Fibroblast of lung (primary cell): ENCODE data around the gene NME7. TPM values are rescaled to one million over a fixed set of nuclear protein-coding genes. Genes with fewer than 3 reads are reported as not detected.

Source experiments
- DNase-seq, 2 donors: peaks; one replicate each; pipeline versions ENCODE4 v3.0.0 to v3.0.0-alpha.2; 2010; ENCODE audit warnings: low read depth in 2 of 2
- H2AFZ ChIP-seq: 2 replicates; pipeline ENCODE4 v1.5.1; 2012; ENCODE audit warnings: low read length, control low read depth, inconsistent platforms
- H3K27ac ChIP-seq: 2 replicates; pipeline ENCODE4 v1.5.1; 2011; ENCODE audit warnings: low read length, control low read depth; ENCODE audit not compliant: insufficient read depth
- H3K27me3 ChIP-seq: 2 replicates; pipeline ENCODE4 v1.5.1; 2011; ENCODE audit warnings: mild to moderate bottlenecking, low read length; ENCODE audit not compliant: control insufficient read depth, insufficient read depth
- H3K36me3 ChIP-seq: 2 replicates; pipeline ENCODE4 v1.5.1; 2011; ENCODE audit warnings: low read length; ENCODE audit not compliant: control insufficient read depth, insufficient read depth
- H3K4me1 ChIP-seq: 2 replicates; pipeline ENCODE4 v1.5.1; 2011; ENCODE audit warnings: low read length; ENCODE audit not compliant: control insufficient read depth, insufficient read depth; ENCODE audit errors: extremely low read depth
- H3K4me2 ChIP-seq: 2 replicates; pipeline ENCODE4 v1.5.1; 2011; ENCODE audit warnings: low read length, control low read depth; ENCODE audit not compliant: insufficient read depth; ENCODE audit errors: extremely low read depth
- H3K4me3 ChIP-seq, 4 experiments: fragments of 200-600 bp in 1 of 4; sonication (generic) in 1 of 4; replicated peaks in 1 of 4; 2 replicates each; pipeline ENCODE4 v1.5.1; 2011 to 2016; ENCODE audit warnings: low read length in 4 of 4, low read depth in 3 of 4, mild to moderate bottlenecking in 3 of 4, control low read depth in 2 of 4, inconsistent platforms in 1 of 4, mixed read lengths in 1 of 4; ENCODE audit not compliant: insufficient read depth in 1 of 4; ENCODE audit errors: control extremely low read depth in 1 of 4
- H3K79me2 ChIP-seq: 2 replicates; pipeline ENCODE4 v1.5.1; 2012; ENCODE audit warnings: mild to moderate bottlenecking, low read length, inconsistent platforms; ENCODE audit not compliant: control insufficient read depth, insufficient read depth
- H3K9ac ChIP-seq: 2 replicates; pipeline ENCODE4 v1.5.1; 2011; ENCODE audit warnings: mild to moderate bottlenecking, low read length, control low read depth; ENCODE audit not compliant: insufficient read depth
- H3K9me3 ChIP-seq: 2 replicates; pipeline ENCODE4 v1.5.1; 2012; ENCODE audit warnings: low read depth, low read length; ENCODE audit not compliant: control insufficient read depth, insufficient read depth
- H4K20me1 ChIP-seq: 2 replicates; pipeline ENCODE4 v1.5.1; 2011; ENCODE audit warnings: low read length; ENCODE audit not compliant: control insufficient read depth, insufficient read depth; ENCODE audit errors: extremely low read depth
- CTCF ChIP-seq, 2 donors: IDR thresholded peaks in 1 of 2; conservative IDR thresholded peaks in 1 of 2; 1 replicate in 1 of 2; 2 replicates in 1 of 2; pipeline ENCODE4 v1.5.1; 2011 to 2012; ENCODE audit warnings: low read length in 2 of 2, control low read depth in 1 of 2, inconsistent platforms in 1 of 2, low read depth in 1 of 2, mild to moderate bottlenecking in 1 of 2
- EZH2 ChIP-seq: IDR thresholded peaks from 2 replicates; pipeline ENCODE4 v1.5.1; 2012; ENCODE audit warnings: low read length, control low read depth, mild to moderate bottlenecking; ENCODE audit errors: missing control alignments
- polyA plus RNA-seq, 2 donors: library from polyadenylated mRNA; depleted of rRNA in 1 of 2; stranded (reverse) in 1 of 2; unstranded in 1 of 2; fragments of >200 nt; gene quantifications; 2 replicates each; pipeline ENCODE4 v1.2.1, GENCODE V29; 2011 to 2012; ENCODE audit warnings: missing spikeins in 1 of 2
- total RNA-seq: library from RNA; depleted of rRNA; stranded (reverse); fragments of >200 nt; gene quantifications from 2 replicates; pipeline ENCODE4 v1.2.1, GENCODE V29; 2014

The NME7 gene
- total and polyA plus RNA-seq, 2 donors (not counting 1 experiment from before 2014, with no cell fraction given): 21.0 to 30.8 TPM

DNA sequence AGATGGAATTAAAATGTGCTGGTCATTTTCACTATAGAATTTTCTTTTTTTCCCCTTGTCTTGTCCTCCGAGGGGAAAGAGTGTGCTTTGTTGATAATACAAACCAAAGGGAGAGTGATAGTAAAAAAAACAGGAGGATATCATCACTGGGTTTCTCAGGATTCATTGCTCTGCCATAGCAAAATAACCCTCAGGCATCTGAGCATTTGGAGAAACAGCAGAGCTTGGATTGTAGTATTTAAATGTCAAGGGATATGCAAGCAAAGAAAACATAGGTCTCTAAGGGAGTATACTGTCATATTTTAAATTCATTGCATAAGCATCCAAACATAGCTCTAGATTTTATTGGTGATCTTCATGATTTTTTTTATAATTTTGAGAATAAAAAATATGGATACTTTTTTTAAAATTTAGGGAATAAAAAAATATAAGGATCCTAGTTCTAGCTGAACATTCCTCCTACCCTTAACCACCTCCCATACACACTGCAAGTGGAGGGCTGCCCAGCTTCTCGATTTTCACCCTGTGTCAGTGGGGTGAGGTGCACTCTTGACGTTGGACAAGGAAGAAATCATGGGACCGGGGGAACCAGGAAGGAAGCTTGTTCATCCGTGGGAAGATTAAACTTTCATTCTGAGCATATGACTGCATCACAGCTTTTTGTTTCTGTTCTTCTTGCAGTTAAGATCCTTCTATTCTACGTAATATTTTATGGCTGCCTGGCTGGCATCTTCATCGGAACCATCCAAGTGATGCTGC, 256.7 kb downstream of the NME7 start:
- Histone ChIP-seq H3K79me2 (peaks cover 61% of the 10 kb centered on the region), H2AFZ (no peak overlapping the region), H3K4me2 (peak overlapping the region; percentile 97), H4K20me1 (no peaks in the 10 kb centered on the region), H3K4me3 (peak overlapping the region in 1 of 4 experiments; percentile 27), H3K27ac (peak overlapping the region; percentile 94), H3K36me3 (no peaks in the 10 kb centered on the region), H3K27me3 (no peaks in the 10 kb centered on the region), H3K9me3 (no peaks in the 10 kb centered on the region), H3K9ac (no peak overlapping the region), H3K4me1 (peaks cover 31% of the 10 kb centered on the region)
- TF ChIP-seq CTCF (conservative IDR thresholded peaks at IDR 0.05 in 1 of 2, IDR thresholded peaks at IDR 0.05 in 1 of 2; ENCODE audit: low read depth in 1 of 2, low read length in 2 of 2): no peak
- TF ChIP-seq EZH2: no peak
- peak in 1 of 2 donors; percentile 46 for DNase-seq

- no peak for TF ChIP-seq CTCF (conservative IDR thresholded peaks at IDR 0.05 in 1 of 2, IDR thresholded peaks at IDR 0.05 in 1 of 2; ENCODE audit: low read depth in 1 of 2, low read length in 2 of 2)
- no peak for TF ChIP-seq EZH2
- Histone ChIP-seq H3K27me3 (no peaks in the 10 kb centered on the region), H3K9ac (peak overlapping the region; percentile 16), H3K4me1 (peaks cover 30% of the 10 kb centered on the region), H3K36me3 (no peaks in the 10 kb centered on the region), H3K27ac (peak overlapping the region; percentile 94), H3K79me2 (peaks cover 58% of the 10 kb centered on the region), H2AFZ (no peak overlapping the region), H3K9me3 (no peaks in the 10 kb centered on the region), H3K4me2 (peak overlapping the region; percentile 97), H4K20me1 (no peaks in the 10 kb centered on the region), H3K4me3 (peak overlapping the region; percentile 7 to 27 (median 20))
- no peak for DNase-seq
These were observed 257.4 kb downstream of the NME7 start for GRCh38 chr1:169110236-169110635.

DNA sequence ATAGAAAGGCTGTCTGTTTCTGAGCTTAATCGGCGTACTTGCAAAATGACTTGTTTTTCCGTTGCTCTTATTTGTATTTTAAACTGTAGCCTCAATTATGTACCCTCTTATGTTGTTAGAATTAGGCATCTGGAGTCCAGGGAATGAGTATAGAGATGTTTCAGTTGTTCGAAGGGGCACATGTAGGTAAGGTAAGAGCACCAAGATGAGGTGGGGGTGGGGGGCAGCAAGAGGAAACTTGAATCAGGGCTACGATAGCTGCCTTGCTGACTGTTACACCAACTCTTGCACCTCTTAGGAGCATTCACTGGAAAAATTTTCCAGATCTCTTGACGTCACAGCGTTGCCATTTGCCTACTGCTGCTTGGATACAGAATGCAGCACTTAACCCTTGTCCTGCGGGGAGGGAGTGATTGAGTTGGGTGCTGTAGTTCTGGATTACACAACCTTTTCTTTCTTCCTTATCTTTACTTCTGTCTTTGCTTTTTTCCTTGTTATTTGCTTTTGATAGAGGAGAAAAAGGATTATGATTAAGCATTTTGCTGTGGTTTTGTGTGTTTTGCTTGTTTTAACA, 257.9 kb downstream of the NME7 start:
- TF ChIP-seq CTCF (conservative IDR thresholded peaks at IDR 0.05 in 1 of 2, IDR thresholded peaks at IDR 0.05 in 1 of 2; ENCODE audit: low read depth in 1 of 2, low read length in 2 of 2) (no peak), EZH2 (no peak)
- Histone ChIP-seq H3K9ac (peak overlapping the region; percentile 21), H3K4me3 (peak overlapping the region; percentile 7 to 27 (median 20)), H2AFZ (no peak overlapping the region), H3K27me3 (no peaks in the 10 kb centered on the region), H3K4me1 (peaks cover 30% of the 10 kb centered on the region), H3K36me3 (no peaks in the 10 kb centered on the region), H3K9me3 (no peaks in the 10 kb centered on the region), H3K79me2 (peaks cover 58% of the 10 kb centered on the region), H4K20me1 (no peaks in the 10 kb centered on the region), H3K4me2 (peak overlapping the region; percentile 97), H3K27ac (peak overlapping the region; percentile 94)
- DNase-seq: peak; percentile 90 to 94
